Endothelial cell of umbilical vein (primary cell): ENCODE results near the gene HNRNPU.

Source experiments
- CTCF ChIP-seq, 2 donors: IDR thresholded peaks; 1 replicate in 1 of 2; 2 replicates in 1 of 2; pipeline ENCODE4 v1.5.1; 2011; ENCODE audit warnings: low read length in 2 of 2, mild to moderate bottlenecking in 2 of 2, moderate library complexity in 2 of 2, control low read depth in 1 of 2, inconsistent platforms in 1 of 2, low read depth in 1 of 2; ENCODE audit not compliant: insufficient read depth in 1 of 2; ENCODE audit errors: extremely low read depth in 1 of 2
- EZH2 ChIP-seq: IDR thresholded peaks from 2 replicates; pipeline ENCODE4 v1.6.1; 2012; ENCODE audit warnings: borderline replicate concordance, low read depth, mild to moderate bottlenecking, moderate library complexity, low read length, inconsistent platforms; ENCODE audit not compliant: severe bottlenecking
- JUN ChIP-seq: IDR thresholded peaks from 2 replicates; pipeline ENCODE4 v1.6.1; 2011; ENCODE audit warnings: borderline replicate concordance, low read depth; ENCODE audit not compliant: insufficient read length, insufficient read depth
- POLR2A ChIP-seq: IDR thresholded peaks from 2 replicates; pipeline ENCODE4 v1.6.1; 2012; ENCODE audit warnings: low read depth, mild to moderate bottlenecking, control low read depth, low read length

- TF ChIP-seq CTCF (IDR thresholded peaks at IDR 0.05; ENCODE audit: extremely low read depth in 1 of 2, insufficient read depth in 1 of 2, low read depth in 1 of 2, low read length in 2 of 2) (no peak), EZH2 (no peak), JUN (no peak), POLR2A (no peak)
Measured at GRCh38 chr1:244861683-244862082, 2.7 kb downstream of the HNRNPU start.
